GM21423 (cell line): Measurements from ENCODE around the gene BIK.

Source experiments
- ATAC-seq: cut with Tn5 transposase; IDR thresholded peaks from one replicate; pipeline ENCODE4 v1.9.1; 2021; ENCODE audit warnings: mild to moderate bottlenecking, moderate library complexity; ENCODE audit not compliant: unreplicated experiment

BIK gene

GRCh38 chr22:43159484-43160178 is 49.1 kb downstream of the BIK start:
- no peak for ATAC-seq

- no peak for ATAC-seq
These were observed 50.1 kb downstream of the BIK start for GRCh38 chr22:43160497-43161126.

- ATAC-seq: no peak
These were observed 52.0 kb downstream of the BIK start for GRCh38 chr22:43162412-43163150.

- ATAC-seq: no peak
These were observed 52.8 kb downstream of the BIK start for GRCh38 chr22:43163241-43163795.

- no peak for ATAC-seq
These were observed 54.1 kb downstream of the BIK start for GRCh38 chr22:43164636-43165035.

- no peak for ATAC-seq
These were observed 55.8 kb downstream of the BIK start for GRCh38 chr22:43166132-43166930.

GRCh38 chr22:43167001-43167589 is 56.5 kb downstream of the BIK start:
- ATAC-seq: no peak

GRCh38 chr22:43168471-43169309 is 58.1 kb downstream of the BIK start:
- no peak for ATAC-seq

- ATAC-seq: no peak
These were observed 59.0 kb downstream of the BIK start for GRCh38 chr22:43169310-43170130.

GRCh38 chr22:43170131-43170480 is 59.6 kb downstream of the BIK start:
- no peak for ATAC-seq

- no peak for ATAC-seq
These were observed 60.5 kb downstream of the BIK start for GRCh38 chr22:43171019-43171491.

GRCh38 chr22:43171607-43172006 is 61.1 kb downstream of the BIK start:
- no peak for ATAC-seq

GRCh38 chr22:43172191-43172590 is 61.6 kb downstream of the BIK start:
- no peak for ATAC-seq

GRCh38 chr22:43173566-43173965 is 63.0 kb downstream of the BIK start:
- ATAC-seq: no peak

- no peak for ATAC-seq
These were observed 63.6 kb downstream of the BIK start for GRCh38 chr22:43173976-43174720.

- no peak for ATAC-seq
These were observed 64.5 kb downstream of the BIK start for GRCh38 chr22:43174941-43175531.

GRCh38 chr22:43176090-43176489 is 65.5 kb downstream of the BIK start:
- ATAC-seq: no peak

- ATAC-seq: no peak
These were observed 66.9 kb downstream of the BIK start for GRCh38 chr22:43177479-43177878.
